Measurements from ENCODE around the gene SIRT5.

- TF ChIP-seq, protein P1, sequence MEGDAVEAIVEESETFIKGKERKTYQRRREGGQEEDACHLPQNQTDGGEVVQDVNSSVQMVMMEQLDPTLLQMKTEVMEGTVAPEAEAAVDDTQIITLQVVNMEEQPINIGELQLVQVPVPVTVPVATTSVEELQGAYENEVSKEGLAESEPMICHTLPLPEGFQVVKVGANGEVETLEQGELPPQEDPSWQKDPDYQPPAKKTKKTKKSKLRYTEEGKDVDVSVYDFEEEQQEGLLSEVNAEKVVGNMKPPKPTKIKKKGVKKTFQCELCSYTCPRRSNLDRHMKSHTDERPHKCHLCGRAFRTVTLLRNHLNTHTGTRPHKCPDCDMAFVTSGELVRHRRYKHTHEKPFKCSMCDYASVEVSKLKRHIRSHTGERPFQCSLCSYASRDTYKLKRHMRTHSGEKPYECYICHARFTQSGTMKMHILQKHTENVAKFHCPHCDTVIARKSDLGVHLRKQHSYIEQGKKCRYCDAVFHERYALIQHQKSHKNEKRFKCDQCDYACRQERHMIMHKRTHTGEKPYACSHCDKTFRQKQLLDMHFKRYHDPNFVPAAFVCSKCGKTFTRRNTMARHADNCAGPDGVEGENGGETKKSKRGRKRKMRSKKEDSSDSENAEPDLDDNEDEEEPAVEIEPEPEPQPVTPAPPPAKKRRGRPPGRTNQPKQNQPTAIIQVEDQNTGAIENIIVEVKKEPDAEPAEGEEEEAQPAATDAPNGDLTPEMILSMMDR (IDR thresholded peaks at IDR 0.05) = no peak
- no peak for TF ChIP-seq JUN (IDR thresholded peaks at IDR 0.05)
- TF ChIP-seq, protein P2, sequence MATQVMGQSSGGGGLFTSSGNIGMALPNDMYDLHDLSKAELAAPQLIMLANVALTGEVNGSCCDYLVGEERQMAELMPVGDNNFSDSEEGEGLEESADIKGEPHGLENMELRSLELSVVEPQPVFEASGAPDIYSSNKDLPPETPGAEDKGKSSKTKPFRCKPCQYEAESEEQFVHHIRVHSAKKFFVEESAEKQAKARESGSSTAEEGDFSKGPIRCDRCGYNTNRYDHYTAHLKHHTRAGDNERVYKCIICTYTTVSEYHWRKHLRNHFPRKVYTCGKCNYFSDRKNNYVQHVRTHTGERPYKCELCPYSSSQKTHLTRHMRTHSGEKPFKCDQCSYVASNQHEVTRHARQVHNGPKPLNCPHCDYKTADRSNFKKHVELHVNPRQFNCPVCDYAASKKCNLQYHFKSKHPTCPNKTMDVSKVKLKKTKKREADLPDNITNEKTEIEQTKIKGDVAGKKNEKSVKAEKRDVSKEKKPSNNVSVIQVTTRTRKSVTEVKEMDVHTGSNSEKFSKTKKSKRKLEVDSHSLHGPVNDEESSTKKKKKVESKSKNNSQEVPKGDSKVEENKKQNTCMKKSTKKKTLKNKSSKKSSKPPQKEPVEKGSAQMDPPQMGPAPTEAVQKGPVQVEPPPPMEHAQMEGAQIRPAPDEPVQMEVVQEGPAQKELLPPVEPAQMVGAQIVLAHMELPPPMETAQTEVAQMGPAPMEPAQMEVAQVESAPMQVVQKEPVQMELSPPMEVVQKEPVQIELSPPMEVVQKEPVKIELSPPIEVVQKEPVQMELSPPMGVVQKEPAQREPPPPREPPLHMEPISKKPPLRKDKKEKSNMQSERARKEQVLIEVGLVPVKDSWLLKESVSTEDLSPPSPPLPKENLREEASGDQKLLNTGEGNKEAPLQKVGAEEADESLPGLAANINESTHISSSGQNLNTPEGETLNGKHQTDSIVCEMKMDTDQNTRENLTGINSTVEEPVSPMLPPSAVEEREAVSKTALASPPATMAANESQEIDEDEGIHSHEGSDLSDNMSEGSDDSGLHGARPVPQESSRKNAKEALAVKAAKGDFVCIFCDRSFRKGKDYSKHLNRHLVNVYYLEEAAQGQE (IDR thresholded peaks at IDR 0.05) = no peak
- TF ChIP-seq POLR2A (IDR thresholded peaks at IDR 0.05; ENCODE audit: low read length) = no peak
- TF ChIP-seq RCOR1 (IDR thresholded peaks at IDR 0.05; ENCODE audit: low read depth, low read length) = no peak
- no peak for TF ChIP-seq BHLHE40 (IDR thresholded peaks at IDR 0.05; ENCODE audit: low read depth, low read length)
- TF ChIP-seq EP300 (IDR thresholded peaks at IDR 0.05) = no peak
Measured at GRCh38 chr6:13653296-13653695, 78.9 kb downstream of the SIRT5 start.

All from A549 (cell line).